HCT116 (cell line): ENCODE measurements around the gene ADA.

Experiments
- ELF1 ChIP-seq: IDR thresholded peaks from 2 replicates; pipeline ENCODE4 v1.6.1; 2012; ENCODE audit warnings: low read depth, borderline replicate concordance
- EZH2 ChIP-seq: fragments of 200-600 bp; sonication (generic); IDR thresholded peaks from 2 replicates; pipeline ENCODE4 v1.6.1; 2017; ENCODE audit warnings: antibody characterized with exemption, mixed run types
- EZH2phosphoT487 ChIP-seq: fragments of 200-600 bp; IDR thresholded peaks from 2 replicates; pipeline ENCODE4 v1.6.1; 2018; ENCODE audit warnings: antibody characterized with exemption, borderline replicate concordance
- POLR2A ChIP-seq: IDR thresholded peaks from 2 replicates; pipeline ENCODE4 v1.7.0; 2011; ENCODE audit warnings: borderline replicate concordance; ENCODE audit not compliant: insufficient read depth, insufficient read length; ENCODE audit errors: extremely low read depth
- POLR2AphosphoS5 ChIP-seq: IDR thresholded peaks from 2 replicates; pipeline ENCODE4 v1.6.1; 2011; ENCODE audit warnings: mild to moderate bottlenecking, low read depth, low read length, moderate library complexity
- SP1 ChIP-seq: IDR thresholded peaks from 2 replicates; pipeline ENCODE4 v1.6.1; 2012; ENCODE audit warnings: low read depth
- YY1 ChIP-seq: IDR thresholded peaks from 2 replicates; pipeline ENCODE4 v1.6.1; 2011; ENCODE audit warnings: low read length, low read depth, moderate library complexity, mild to moderate bottlenecking; ENCODE audit not compliant: insufficient replicate concordance; ENCODE audit errors: extremely low read depth
- TF ChIP-seq, protein P1 (sequence below), 3 experiments: fragments of 200-600 bp in 1 of 3; sonication (generic) in 1 of 3; IDR thresholded peaks in 2 of 3; conservative IDR thresholded peaks in 1 of 3; 2 replicates each; pipeline ENCODE4 v1.5.1; 2012 to 2017; ENCODE audit warnings: low read depth in 2 of 3, low read length in 2 of 3, antibody characterized with exemption in 1 of 3, borderline replicate concordance in 1 of 3, control low read depth in 1 of 3, mild to moderate bottlenecking in 1 of 3, mixed read lengths in 1 of 3, mixed run types in 1 of 3, moderate library complexity in 1 of 3; ENCODE audit not compliant: insufficient read depth in 1 of 3
- TF ChIP-seq, protein P2 (sequence below): IDR thresholded peaks from 2 replicates; pipeline ENCODE4 v1.6.1; 2012
- TF ChIP-seq, protein P3 (sequence below): IDR thresholded peaks from 2 replicates; pipeline ENCODE4 v1.6.1; 2012

- TF ChIP-seq, protein P1, sequence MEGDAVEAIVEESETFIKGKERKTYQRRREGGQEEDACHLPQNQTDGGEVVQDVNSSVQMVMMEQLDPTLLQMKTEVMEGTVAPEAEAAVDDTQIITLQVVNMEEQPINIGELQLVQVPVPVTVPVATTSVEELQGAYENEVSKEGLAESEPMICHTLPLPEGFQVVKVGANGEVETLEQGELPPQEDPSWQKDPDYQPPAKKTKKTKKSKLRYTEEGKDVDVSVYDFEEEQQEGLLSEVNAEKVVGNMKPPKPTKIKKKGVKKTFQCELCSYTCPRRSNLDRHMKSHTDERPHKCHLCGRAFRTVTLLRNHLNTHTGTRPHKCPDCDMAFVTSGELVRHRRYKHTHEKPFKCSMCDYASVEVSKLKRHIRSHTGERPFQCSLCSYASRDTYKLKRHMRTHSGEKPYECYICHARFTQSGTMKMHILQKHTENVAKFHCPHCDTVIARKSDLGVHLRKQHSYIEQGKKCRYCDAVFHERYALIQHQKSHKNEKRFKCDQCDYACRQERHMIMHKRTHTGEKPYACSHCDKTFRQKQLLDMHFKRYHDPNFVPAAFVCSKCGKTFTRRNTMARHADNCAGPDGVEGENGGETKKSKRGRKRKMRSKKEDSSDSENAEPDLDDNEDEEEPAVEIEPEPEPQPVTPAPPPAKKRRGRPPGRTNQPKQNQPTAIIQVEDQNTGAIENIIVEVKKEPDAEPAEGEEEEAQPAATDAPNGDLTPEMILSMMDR (IDR thresholded peaks at IDR 0.05 in 2 of 3, conservative IDR thresholded peaks at IDR 0.05 in 1 of 3; ENCODE audit: borderline replicate concordance in 1 of 3, insufficient read depth in 1 of 3, low read depth in 2 of 3, low read length in 2 of 3) = no peak
- TF ChIP-seq EZH2 (no peak), POLR2A (no peak), POLR2AphosphoS5 (no peak), YY1 (no peak), SP1 (no peak), EZH2phosphoT487 (no peak), ELF1 (no peak)
- TF ChIP-seq, protein P2, sequence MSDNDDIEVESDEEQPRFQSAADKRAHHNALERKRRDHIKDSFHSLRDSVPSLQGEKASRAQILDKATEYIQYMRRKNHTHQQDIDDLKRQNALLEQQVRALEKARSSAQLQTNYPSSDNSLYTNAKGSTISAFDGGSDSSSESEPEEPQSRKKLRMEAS = no peak
- TF ChIP-seq, protein P3, sequence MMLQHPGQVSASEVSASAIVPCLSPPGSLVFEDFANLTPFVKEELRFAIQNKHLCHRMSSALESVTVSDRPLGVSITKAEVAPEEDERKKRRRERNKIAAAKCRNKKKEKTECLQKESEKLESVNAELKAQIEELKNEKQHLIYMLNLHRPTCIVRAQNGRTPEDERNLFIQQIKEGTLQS = no peak
Measured at GRCh38 chr20:44606725-44607441, 44.6 kb downstream of the ADA start.
